ENCODE measurements around the gene ARHGEF3.

Gene ARHGEF3

GRCh38 chr3:56795829-56796185 lies 5.9 kb downstream of the ARHGEF3 start:
- no peak for DNase-seq (ENCODE audit: low read depth, low spot score)

- no peak for DNase-seq (ENCODE audit: low read depth, low spot score)
Measured at GRCh38 chr3:56795097-56795828, 6.5 kb downstream of the ARHGEF3 start.

- no peak for DNase-seq (ENCODE audit: low read depth, low spot score)
Measured at GRCh38 chr3:56792193-56792592, 9.6 kb downstream of the ARHGEF3 start.

- DNase-seq (ENCODE audit: low read depth, low spot score), result no peak
Measured at GRCh38 chr3:56790016-56790821, 11.5 kb downstream of the ARHGEF3 start.

DNA sequence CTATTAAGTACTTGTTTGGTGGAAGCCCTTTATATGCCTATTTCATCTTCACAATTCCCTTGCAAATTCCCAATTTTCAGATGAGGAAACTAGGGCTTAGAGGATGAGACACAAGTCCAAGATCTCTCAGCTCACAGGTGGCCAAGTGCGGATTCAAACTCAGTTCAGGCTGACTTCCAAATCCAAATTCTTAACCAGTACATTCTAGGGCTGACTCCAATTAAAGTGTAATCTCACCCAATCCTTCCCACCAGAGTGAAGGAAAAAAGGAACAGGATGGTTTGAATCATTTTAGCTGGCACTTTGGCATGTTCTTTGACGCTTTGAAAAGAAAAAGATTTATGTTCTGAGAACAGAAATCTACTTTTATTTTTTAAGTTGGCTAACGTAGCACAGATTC lies 12.7 kb downstream of the ARHGEF3 start:
- DNase-seq (ENCODE audit: low read depth, low spot score), result no peak

GRCh38 chr3:56788521-56788920 lies 13.2 kb downstream of the ARHGEF3 start:
- DNase-seq (ENCODE audit: low read depth, low spot score), result no peak

GRCh38 chr3:56787784-56788256 lies 13.9 kb downstream of the ARHGEF3 start:
- DNase-seq (ENCODE audit: low read depth, low spot score), result no peak

- DNase-seq (ENCODE audit: low read depth, low spot score), result no peak
Measured at GRCh38 chr3:56787258-56787775, 14.4 kb downstream of the ARHGEF3 start.

DNA sequence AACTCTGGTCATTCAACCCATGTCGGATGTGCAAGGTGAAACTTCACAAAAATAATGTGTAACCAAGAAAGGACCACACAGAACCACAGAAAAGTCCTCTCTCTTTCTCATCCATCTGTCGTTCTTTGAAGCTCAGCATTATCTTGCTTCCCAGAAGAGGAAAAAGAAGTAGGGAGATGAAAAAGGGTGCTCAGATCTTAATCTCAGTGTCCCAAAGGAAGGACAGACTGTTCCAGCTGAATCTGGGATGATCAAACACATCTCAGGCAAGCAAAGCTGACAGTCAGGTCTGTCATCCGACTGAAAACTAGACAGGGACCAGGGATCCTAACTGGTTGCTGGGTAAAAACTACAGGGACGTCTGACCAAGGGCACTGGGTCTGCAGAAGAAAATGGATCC lies 16.2 kb downstream of the ARHGEF3 start:
- no peak for DNase-seq (ENCODE audit: low read depth, low spot score)

DNA sequence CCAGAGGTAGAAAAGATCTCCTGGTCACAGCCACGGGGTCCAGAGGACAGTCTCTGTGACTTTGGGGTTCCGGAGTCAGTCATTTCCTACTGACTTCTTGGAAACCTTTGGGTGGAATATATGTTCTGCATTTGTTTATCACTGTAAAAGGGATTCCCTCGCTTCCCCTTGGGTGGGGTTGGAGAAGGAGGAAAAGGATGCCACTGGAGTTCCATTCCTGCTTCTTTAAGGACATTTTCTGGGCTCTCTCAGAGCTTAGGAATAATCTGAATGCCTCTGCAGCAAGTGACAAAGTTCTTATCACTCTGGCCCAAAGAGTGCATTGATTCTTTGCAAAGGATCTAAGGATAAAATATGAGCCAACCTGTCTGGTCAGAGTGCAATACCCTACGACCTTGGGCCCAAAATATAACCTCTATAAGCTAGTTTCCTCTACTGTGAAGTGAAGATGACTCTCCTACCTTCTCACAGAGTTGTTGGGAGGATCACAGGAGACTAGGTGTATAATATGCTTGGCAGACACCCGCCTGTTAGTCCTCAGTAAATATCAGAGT lies 17.2 kb downstream of the ARHGEF3 start:
- no peak for DNase-seq (ENCODE audit: low read depth, low spot score)

GRCh38 chr3:56783644-56784447 lies 17.9 kb downstream of the ARHGEF3 start:
- DNase-seq (ENCODE audit: low read depth, low spot score), result peak; percentile 49

- DNase-seq (ENCODE audit: low read depth, low spot score), result no peak
Measured at GRCh38 chr3:56782906-56783305, 18.8 kb downstream of the ARHGEF3 start.

GRCh38 chr3:56782215-56782614 lies 19.5 kb downstream of the ARHGEF3 start:
- DNase-seq (ENCODE audit: low read depth, low spot score), result no peak

GRCh38 chr3:56781762-56782161 lies 20.0 kb downstream of the ARHGEF3 start:
- no peak for DNase-seq (ENCODE audit: low read depth, low spot score)

DNA sequence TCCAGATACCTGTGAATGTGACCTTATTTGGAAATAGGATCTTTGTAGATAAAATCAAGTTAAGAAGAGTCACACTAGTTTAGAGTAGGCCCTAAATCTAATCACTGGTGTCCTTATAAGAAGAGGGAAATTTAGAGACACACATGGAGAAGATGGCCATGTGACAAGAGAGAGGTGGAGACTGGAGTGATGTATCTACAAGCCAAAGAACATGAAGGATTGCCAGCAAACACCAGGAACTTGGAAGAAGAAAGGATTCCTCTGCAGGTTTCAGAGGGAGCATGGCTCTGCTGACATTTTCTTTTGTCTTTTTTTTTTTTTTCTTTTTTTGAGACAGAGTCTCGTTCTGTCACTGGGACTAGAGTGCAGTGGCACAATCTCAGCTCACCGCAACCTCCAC lies 20.8 kb downstream of the ARHGEF3 start:
- no peak for DNase-seq (ENCODE audit: low read depth, low spot score)

DNA sequence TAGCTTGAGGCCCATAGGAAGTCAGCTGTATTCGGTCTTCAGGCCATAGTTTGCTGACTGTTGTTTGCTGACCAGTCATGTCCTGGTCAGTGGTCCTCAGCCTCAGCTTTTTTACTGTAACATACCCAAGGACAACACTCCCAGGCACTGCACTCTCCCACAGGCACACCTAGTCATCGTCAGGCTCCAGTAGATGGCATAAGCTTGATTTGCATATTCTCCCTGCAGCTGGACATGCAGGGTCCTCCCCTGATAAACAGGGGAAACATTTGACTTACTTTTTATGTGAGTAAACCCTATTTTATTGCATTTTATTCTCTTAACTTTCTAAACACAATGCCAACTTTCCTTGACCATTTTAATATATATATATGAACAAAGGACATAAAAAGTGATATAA lies 22.9 kb downstream of the ARHGEF3 start:
- DNase-seq (ENCODE audit: low read depth, low spot score), result no peak

DNA sequence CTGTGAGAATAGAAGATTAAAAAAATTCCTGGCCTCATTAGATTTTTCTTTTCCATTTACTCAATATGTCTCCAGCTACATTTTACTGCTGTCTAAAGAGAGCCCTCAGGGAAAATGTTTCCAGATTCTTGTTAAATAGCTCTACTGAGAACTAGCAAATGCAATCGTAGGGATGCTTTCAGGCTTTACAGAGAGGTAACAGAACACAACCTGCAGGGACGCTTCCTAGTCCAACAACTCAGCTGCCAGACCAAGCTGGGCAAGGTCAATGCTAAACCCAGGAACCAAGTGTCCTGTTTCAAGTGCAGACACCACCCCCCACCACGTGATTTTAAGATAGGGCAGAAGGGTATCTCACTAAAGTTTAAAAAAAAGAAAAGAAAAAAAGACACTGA lies 25.2 kb downstream of the ARHGEF3 start:
- no peak for DNase-seq (ENCODE audit: low read depth, low spot score)

DNA sequence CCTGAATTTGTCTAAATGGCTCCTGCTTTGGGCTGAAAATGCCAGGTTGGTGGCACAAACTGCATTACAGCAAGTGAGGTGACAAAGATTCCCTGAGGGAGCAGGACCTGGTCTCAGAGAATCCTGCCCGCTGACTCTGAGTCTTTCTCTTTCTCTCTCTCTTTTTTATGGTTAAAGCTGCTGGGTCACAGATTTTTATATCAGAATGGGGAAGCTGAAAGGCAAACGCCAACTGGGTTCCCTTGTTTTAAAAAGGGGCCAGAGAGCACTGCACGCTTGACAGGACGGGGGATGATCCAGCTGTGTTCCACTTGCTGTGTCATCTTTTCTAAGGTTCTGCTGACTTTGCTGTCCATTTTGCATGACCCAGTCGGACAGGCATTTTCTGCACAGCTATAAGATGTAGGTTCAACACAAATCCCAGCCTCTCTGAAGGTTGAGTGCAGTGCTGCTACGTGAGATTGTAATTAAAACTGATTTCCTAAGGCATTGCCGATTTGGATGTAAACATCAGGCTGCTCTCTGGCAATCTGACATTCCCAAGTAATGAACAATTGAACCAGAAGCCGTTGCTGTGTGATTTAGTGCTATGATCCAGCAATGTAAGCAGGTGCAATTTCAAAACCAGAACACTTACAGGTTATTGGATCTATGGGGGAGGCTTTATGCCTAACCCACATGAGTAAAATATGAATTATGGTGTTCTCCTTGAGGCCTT lies 25.8 kb downstream of the ARHGEF3 start:
- no peak for DNase-seq (ENCODE audit: low read depth, low spot score)

DNA sequence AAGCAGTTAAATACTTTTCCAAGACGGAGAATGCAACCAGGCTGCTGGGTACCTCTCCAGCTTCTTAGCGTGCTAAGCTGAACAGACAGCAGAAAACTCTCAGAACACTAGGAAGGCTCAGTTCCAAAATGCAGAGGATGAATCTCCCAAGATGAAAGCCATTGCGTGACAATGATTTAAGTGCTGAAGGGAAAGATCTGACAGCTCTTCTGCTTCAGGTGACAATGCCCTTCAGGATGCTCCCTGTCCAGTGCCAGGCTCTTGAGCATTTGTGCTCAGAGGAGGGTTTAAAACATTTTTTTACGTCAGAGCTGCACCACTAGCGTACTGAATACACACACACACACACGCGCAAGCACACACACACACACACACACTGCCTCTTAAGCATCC lies 26.3 kb downstream of the ARHGEF3 start:
- no peak for DNase-seq (ENCODE audit: low read depth, low spot score)

DNA sequence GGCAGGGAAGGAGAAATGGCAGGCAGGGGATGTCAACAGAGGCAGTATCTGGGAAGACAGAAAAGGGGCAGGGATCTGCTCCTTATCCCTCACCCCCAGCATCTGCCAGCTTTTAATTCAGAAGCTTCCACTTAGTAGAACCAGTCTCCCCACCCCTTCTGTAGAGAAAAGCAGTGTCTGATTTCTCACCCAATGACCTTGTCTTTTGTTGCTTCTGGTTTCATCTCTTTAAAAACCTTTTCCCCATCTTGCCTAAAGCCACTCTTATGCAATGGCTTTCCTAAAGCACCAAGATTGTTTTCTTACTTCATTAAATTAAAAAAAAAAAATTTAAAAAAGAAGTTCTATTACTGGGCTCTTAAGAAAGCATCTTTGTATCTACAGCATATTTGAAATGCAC lies 27.8 kb downstream of the ARHGEF3 start:
- no peak for DNase-seq (ENCODE audit: low read depth, low spot score)

Data from activated naive CD8-positive, alpha-beta T cell treated with anti-CD3 and anti-CD28 coated beads, Interleukin-2, amount 50 U/mL, for 16 hours (primary cell).